GM19025 (cell line): ENCODE measurements around the gene TRIM6.

Experiments
- ATAC-seq: cut with Tn5 transposase; IDR thresholded peaks from one replicate; pipeline ENCODE4 v1.9.1; 2021; ENCODE audit warnings: mild to moderate bottlenecking, low read depth, moderate library complexity; ENCODE audit not compliant: unreplicated experiment

TRIM6 gene

DNA sequence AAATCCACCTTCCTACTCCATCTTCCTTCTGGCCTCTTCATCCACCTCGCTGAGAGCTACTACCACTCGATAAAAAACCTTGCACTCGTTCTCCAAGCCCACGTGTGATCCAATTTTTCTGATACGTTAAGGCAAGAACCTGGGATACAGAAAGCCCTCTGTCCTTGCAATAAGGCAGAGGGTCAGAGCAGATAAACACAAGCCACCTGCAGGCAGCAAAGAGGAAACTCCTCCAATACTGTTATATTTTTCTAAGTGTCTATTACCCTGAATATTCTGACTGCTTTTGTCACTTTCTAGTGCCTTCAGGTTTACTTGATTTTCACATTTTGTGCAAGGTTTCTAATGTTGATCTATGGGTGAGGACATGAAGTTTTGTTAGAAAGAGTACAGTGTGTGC, 61.9 kb downstream of the TRIM6 start:
- ATAC-seq: no peak
